Measurements from ENCODE around the gene ZNF544.
A peak's percentile ranks its signal among the peaks of the same experiment; 100 is the strongest.
"Not testable (repeated sequence)": the region's sequence is repeated elsewhere in the genome, so short reads cannot be mapped to it uniquely, and the experiment has no call there.

The ZNF544 gene

DNA sequence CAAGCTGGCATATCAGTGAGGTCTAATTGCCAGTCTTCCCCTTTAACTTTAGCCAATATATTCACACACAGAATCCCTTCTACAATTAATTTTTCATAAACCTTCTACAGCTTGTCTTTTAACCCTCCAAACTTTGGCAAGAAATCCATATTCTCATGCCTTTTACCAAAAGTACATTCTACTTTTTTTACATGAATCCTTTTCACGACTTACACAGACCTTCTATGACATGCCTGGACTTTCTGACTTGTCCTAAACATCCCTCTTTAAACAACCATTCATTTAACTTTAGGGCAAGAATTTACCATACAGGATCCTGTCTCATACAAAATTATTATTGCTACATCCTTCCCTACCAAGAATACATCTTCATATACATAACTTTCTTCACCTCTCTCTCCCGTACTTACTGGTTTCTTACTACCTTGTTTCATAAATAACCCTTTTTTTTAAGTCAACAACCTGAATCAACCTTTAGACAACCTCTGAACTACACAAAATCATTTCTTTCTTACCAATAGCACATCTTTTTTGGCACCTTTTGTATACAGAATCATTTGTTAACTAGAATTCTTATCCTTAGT, 23.5 kb downstream of the ZNF544 start:
- no peak for DNase-seq (ENCODE audit: low read depth in 2 of 2, low spot score in 1 of 2)

DNA sequence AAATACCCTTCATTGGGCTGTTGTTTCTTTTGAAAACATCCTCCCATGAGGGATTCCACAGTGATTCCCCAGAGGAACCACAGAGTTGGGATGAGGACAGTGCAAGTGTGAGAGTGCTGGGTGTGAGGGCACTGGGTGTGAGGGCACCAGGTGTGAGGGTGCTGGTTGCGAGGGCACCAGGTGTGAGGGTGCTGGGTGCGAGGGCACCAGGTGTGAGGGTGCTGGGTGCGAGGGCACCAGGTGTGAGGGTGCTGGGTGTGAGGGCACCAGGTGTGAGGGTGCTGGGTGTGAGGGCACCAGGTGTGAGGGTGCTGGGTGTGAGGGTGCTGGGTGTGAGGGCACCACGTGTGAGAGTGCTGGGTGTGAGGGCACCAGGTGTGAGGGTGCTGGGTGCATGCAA, 29.5 kb downstream of the ZNF544 start:
- DNase-seq (ENCODE audit: low read depth in 2 of 2, low spot score in 1 of 2), result not testable (repeated sequence)

DNA sequence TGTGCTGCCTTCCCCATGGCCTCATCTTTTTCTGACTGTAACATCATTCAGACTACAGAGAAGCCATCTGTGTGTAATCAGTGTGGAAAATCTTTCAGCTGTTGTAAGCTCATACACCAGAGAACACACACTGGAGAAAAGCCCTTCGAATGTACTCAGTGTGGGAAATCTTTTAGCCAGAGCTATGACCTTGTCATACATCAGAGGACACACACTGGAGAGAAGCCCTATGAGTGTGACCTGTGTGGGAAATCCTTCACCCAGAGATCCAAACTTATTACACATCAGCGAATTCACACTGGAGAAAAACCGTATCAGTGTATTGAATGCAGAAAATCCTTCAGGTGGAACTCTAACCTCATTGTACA, 32.9 kb downstream of the ZNF544 start:
- DNase-seq (ENCODE audit: low read depth in 2 of 2, low spot score in 1 of 2), result no peak

DNA sequence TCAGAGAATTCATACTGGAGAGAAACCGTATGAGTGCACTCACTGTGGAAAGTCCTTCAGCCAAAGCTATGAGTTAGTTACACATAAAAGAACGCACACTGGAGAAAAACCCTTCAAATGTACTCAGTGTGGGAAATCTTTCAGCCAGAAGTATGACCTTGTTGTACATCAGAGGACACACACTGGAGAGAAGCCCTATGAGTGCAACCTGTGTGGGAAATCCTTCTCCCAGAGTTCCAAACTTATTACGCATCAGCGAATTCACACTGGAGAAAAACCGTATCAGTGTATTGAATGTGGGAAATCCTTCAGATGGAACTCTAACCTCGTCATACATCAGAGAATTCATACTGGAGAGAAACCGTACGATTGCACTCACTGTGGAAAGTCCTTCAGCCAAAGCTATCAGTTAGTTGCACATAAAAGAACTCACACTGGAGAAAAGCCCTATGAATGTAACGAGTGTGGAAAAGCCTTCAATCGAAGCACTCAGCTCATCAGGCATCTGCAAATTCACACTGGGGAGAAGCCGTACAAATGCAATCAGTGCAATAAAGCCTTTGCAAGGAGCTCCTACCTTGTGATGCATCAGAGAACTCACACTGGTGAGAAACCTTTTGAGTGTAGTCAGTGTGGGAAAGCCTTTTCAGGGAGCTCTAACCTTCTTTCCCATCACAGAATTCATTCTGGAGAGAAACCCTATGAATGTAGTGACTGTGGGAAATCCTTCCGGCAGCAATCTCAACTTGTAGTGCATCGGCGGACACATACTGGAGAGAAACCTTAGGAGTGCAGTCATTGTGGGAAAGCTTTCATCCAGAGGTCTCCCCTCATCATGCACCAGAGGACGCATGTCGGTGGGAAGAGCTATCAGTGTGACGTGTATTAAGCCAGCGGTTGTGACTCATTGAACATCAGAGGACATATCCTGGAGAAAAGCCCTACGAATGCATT, 33.5 kb downstream of the ZNF544 start:
- no peak for DNase-seq (ENCODE audit: low read depth in 2 of 2, low spot score in 1 of 2)

DNA sequence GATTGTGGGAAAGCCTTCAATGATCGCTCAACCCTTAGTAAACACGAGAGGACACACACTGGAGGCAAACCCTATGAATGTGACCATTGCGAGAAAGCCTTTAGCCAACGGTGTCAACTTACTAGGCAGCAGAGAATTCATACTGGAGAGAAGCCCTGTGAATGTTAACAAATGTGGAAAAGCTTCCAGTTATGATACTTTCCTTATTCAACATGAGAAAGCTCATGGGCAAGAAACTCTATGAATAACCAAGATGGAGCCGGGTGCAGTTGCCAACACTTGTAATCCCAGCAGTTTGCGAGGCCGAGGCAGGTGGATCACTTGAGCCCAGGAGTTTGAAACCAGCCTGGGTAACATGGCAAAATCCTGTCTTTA, 34.2 kb downstream of the ZNF544 start:
- DNase-seq (ENCODE audit: low read depth in 2 of 2, low spot score in 1 of 2), result no peak

DNA sequence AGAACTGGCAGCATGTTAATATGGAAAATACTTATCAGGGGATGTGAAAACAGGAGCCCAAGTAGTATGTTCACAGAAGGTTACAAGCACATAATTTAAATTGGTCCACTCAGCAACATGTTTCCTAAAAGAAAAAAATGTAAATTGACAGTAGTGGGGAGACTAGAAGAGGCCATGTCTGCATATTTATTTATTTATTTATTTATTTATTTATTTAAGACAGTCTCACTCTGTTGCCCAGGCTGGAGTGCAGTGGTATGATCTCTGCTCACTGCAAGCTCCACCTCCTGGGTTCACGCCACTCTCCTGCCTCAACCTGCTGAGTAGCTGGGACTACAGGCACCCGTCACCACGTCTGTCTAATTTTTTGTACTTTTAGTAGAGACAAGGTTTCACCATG, 36.4 kb downstream of the ZNF544 start:
- no peak for DNase-seq (ENCODE audit: low read depth in 2 of 2, low spot score in 1 of 2)

DNA sequence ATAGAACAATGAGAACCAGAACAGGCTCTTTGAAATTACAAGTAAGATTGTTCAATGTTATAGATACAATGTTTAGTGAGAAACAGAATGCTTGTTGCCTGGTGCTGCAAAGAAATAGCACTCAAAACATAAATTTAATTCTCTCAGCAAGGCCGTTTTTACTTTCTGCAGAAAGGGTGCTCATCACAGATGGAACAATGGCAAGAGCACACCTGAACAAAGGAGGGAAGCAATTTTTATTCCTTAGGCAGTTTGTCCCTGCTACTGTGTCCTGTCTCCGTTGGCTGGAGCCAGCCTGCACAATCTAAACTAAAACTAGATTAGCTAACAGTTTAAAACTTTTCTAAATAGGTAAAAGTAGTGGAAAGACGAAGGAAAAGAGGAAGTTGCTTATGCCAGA, 39.6 kb downstream of the ZNF544 start:
- DNase-seq (ENCODE audit: low read depth in 2 of 2, low spot score in 1 of 2), result no peak

DNA sequence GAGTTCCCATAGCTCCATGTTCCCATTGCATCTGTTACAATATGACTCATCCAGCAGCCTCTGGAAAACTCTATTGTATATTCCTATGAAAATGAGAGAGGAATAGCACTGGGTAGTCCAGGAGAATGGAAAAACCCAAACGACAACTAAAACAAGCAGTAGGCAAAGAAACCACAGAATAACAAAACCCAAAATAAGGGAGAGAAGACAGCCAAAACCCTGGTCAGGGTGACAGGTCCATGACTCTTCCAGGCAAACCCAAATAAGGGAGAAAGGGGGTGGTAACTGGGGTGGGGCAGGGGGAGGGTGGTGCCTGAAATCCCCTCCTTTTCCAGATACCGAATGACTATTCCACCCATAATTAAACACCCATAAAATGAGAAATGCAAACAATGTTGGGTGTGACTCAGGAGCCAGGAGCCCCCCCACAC, 46.1 kb downstream of the ZNF544 start:
- no peak for DNase-seq (ENCODE audit: low read depth in 2 of 2, low spot score in 1 of 2)

DNA sequence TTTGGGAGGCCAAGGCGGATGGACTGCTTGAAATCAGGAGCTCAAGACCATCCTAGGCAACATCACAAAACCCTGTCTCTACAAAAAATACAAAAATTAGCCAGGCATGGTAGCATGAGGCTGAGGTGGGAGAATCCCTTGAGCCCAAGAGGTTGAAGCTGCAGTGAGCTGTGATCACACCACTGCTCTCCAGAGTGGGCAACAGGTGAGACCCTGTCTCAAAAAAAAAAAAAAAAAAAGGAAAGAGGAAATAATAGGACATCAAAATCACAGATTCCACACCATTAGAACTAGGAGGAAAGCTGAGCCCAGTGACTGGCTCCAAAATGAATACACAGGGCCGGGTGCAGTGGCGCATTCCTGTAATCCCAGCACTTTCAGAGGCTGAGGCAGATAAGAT, 46.9 kb downstream of the ZNF544 start:
- no peak for DNase-seq (ENCODE audit: low read depth in 2 of 2, low spot score in 1 of 2)

DNA sequence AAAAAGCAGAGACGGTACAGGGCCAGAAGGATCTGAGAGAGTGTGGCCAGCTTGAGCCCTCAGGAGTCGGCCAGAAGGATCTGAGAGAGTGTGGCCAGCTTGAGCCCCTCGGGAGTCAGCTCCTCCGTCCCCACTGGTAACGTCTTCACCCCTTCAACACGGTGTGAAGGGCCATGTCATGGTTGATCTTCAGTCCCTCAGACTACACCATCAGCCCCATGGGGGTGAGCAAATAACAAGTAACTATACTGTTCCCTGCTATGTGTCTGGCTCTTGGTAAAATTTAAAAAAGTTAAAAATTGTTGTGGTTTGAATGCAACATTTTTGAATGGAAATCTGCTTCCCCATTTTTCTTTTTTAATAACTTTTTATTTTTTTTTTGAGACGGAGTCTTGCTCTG, 48.5 kb downstream of the ZNF544 start:
- DNase-seq (ENCODE audit: low read depth in 2 of 2, low spot score in 1 of 2), result no peak

DNA sequence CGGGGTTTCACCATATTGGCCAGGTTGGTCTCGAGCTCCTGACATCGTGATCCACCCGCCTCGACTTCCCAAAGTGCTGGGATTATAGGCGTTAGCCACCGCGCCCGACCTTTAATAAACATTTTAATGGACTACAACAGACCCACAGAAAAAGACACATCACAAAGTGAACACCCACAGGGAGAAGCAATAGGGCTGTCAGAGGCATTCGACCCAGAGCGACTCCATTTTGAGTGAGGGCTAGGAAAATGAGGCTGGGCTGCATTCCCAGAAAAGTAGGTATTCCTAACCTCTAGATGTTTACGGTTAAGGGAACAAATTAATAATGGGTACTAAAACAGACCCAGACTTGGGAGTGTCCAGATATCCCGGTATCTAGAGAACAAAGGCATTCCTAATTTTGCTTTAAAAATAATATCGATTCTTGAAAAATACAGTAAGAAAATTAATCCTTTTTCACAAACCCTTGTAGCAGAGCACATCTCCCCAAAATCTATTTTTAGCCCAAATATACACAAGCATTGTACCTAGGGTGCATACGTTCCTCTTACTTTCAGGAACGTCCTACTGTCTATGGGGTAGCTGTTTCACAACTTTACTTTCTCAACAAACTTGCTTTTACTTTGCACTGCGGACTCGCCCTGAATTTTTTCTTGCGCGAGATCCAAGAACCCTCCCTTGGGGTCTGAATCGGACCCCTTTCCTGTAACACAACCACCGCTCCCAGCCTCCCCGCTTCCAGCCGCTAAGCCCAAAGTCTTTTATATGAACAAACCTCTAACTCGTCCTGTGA, 49.2 kb downstream of the ZNF544 start:
- DNase-seq (ENCODE audit: low read depth in 2 of 2, low spot score in 1 of 2), result no peak

DNA sequence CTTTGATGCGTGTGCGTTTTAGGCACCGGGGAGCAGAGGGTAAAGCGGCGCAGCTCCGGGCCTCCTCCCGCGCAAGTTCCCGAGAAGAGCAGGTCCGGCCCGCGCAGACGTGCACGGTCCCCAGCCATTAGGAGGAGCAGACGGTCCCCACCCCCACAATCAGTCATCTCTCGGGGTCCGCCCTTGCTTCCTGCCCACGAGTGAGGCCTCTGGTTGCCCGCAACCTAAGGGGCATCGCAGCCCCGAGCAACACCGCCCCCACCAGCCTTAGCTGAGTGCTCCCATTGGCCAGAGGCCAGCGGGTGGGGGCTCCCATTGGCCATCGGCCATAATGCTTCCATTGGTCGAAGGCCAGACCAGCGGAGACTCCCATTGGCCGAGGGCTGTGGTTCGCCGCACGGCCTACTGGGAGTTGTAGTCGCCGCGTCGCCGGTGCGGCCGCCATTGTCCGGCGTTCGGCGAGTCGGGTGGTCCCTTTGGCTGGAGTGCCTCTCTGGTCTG, 49.9 kb downstream of the ZNF544 start, which contains the start of gene ZNF8:
Gene ZNF8 (plus strand): TSS at position 415 of the 501 bp plus-strand sequence. CDS start 127 bp downstream, outside the sequence.
- DNase-seq (ENCODE audit: low read depth in 2 of 2, low spot score in 1 of 2), result peak; percentile 93 to 96

DNA sequence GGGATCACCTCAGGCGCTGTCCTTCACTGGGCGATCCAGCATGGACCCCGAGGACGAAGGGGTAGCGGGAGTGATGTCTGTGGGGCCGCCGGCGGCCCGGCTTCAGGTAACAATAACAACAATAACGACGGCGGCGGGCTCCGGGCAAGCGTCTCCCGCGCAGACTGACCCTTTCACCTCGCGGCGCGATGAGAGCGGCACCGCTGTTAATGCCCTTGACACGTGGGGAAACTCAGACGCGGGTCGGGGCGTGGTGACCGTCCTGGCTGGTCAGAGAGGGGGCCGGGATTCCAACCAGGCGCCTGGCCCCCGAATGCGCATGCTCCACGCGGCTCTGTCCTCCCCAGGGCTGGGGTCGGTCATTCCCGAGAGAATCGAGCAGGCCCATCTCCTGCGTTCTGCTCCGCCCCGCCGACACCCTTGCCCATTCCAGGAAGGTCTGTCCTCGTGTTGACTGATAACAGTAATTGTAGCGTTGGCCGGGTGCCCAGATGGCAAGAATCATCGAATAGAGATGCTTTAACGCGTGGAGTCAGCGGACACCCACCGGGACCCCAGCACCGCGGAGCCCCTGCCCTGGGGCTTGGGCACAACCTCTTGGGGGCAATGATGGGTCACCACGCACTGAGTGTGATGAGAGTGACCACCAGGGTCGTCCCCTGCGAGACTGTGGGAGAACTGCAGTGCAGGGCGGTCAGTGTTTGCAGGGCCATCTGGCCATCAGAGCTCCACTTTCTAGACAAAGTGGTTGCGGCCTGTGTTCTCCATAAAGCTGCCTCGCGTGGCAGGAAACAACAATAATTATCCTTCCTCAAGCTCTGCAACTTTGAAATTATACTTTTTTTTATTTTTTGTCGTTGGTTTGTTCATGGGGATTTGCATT, 50.6 kb downstream of the ZNF544 start:
- DNase-seq (ENCODE audit: low read depth in 2 of 2, low spot score in 1 of 2), result peak in 1 of 2 donors; percentile 15

DNA sequence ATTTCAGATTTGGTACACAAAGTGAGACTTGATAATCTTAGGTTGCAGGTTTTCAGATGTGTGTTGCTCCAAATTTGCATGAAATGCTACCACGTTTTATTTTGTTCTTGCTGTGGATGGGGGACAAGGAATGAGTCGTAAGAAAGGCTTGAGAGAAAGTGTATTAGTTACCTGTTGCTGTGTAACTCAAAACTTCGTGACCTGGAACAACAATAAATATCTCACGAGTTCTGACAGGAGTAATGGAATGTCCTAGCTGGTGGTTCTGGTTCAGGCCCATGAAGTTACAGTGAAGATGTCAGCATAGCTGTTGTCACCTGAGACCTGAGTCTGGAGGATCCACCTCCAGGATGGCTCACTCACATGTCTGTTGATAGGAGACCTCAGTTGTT, 51.2 kb downstream of the ZNF544 start:
- no peak for DNase-seq (ENCODE audit: low read depth in 2 of 2, low spot score in 1 of 2)

DNA sequence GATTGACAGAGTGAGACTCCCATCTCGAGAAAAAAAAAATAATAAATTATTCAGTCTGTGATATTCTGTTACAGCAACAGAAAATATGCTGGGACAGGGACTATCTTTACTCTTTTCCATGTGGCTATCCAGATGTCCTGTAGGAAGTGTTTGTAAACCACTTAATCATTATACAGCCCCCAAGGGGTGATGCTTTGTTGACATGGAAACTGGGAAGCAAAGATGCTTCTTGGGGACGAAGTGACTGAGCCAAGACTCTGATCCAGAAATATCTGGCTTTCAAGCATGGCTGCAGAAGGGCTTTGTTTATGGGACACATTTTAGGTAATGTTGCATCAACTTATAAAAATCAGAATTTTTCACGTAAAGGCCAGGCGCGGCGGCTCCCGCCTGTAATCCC, 55.5 kb downstream of the ZNF544 start:
- no peak for DNase-seq (ENCODE audit: low read depth in 2 of 2, low spot score in 1 of 2)

DNA sequence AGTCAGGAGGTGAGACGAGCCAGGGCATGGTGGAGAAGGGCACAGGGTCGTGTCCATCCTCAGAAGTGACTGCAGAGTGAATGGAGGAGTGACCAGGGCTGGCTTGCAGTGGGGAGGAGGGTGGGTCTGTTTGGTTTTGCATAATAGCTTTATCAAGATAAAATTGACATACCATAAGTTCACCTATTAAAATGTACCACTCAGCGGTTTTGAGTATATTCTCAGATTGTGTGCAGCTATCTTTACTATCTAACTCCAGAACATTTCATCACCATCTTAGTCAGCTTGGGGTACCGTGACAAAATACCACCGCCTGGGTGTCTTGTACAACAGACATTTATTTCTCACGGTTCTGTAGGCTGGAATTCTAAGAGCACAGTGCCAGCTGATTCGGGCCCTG, 63.2 kb downstream of the ZNF544 start:
- DNase-seq (ENCODE audit: low read depth in 2 of 2, low spot score in 1 of 2), result no peak

DNA sequence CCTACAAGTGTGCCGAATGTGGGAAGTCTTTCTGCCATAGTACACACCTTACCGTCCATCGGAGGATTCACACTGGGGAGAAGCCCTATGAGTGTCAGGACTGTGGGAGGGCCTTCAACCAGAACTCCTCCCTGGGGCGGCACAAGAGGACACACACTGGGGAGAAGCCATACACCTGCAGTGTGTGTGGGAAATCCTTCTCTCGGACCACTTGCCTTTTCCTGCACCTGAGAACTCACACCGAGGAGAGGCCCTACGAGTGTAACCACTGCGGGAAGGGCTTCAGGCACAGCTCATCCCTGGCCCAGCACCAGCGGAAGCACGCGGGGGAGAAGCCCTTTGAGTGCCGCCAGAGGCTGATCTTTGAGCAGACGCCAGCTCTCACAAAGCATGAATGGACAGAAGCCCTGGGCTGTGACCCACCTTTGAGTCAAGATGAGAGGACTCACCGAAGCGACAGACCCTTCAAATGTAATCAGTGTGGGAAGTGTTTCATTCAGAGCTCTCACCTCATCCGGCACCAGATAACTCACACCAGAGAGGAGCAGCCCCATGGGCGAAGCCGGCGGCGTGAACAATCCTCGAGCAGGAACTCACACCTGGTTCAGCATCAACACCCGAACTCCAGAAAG, 66.1 kb downstream of the ZNF544 start:
- DNase-seq (ENCODE audit: low read depth in 2 of 2, low spot score in 1 of 2), result no peak

DNA sequence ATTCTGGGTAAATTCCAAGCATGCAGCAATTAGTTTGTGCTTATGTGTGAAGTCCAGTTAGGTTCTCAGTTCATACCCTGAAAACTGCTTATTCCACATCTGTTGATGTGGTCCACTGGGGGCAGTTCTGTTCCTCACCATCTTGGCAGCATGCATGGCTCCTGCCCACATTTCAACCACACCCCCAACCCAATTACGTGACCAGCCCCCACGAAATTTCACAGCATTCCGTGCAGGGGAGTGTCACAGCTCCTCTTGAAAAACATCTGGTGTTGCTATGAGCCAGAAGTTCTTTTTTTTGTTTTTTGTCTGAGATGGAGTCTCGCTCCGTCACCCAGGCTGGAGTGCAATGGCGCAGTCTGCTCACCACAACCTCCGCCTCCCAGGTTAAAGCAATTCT, 67.4 kb downstream of the ZNF544 start:
- DNase-seq (ENCODE audit: low read depth in 2 of 2, low spot score in 1 of 2), result no peak

DNA sequence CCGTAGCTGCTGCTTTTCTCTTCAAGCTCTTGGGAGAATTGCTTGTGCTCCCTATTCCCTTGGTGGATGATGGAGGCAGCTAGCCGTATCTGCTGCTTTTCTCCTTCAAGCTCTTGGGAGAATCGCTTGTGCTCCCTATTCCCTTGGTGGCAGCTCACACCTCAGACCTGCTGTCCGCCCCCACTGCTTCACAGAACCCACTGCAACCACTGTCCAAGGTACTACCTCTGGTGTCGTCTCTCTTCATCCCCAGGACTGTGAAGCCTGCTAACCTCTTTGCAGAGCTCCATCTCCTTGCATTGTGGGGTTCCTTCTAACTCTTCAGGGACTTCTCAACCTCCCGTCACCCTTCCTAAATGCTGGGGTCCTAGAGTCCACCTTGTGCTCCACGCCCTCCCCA, 71.9 kb downstream of the ZNF544 start:
- no peak for DNase-seq (ENCODE audit: low read depth in 2 of 2, low spot score in 1 of 2)

DNA sequence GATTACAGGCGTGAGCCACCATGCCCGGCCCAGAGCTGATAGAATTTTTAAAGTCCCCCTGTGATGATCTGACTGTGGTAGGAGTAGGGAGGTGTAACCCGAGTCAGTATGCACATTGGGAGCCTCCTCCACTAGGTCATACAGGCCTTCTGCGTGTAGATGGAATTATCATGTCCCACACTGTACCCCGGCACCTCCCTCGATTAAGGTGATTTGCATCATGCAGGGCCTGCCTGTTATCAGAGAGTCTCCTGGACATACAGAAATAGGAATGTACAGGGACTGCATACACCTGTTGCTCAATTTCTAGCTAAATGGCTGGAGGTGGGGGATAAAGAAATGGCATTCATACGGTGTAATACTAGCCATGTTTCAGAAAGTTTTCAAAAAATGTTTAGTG, 75.5 kb downstream of the ZNF544 start:
- DNase-seq (ENCODE audit: low read depth in 2 of 2, low spot score in 1 of 2), result no peak

Data from stimulated activated CD8-positive, alpha-beta memory T cell treated with anti-CD3 and anti-CD28 coated beads, Interleukin-4, amount 100 ng/mL, for 1 hour (primary cell).